GM21786 (cell line): ENCODE data around the gene HLCS.
"Not testable (repeated sequence)": the region's sequence is repeated elsewhere in the genome, so short reads cannot be mapped to it uniquely, and the experiment has no call there.

Experiments used
- ATAC-seq: cut with Tn5 transposase; IDR thresholded peaks from one replicate; pipeline ENCODE4 v1.9.1; 2021; ENCODE audit not compliant: unreplicated experiment

The HLCS gene

GRCh38 chr21:36966066-36966820 is at the start of gene HLCS:
Gene HLCS, minus strand, starts transcription at chr21:36966669. Its CDS starts 31 bp downstream, at chr21:36966638.
- peak; percentile 68 for ATAC-seq

GRCh38 chr21:37009740-37010341 is 43.4 kb upstream of the HLCS start:
- peak; percentile 96 for ATAC-seq

GRCh38 chr21:37008724-37009123 is 42.3 kb upstream of the HLCS start:
- ATAC-seq, result no peak

GRCh38 chr21:37006486-37007291 is 40.2 kb upstream of the HLCS start, which contains the start of gene RIPPLY3:
Gene RIPPLY3, plus strand, starts transcription at chr21:37006702. Its CDS starts 71 bp downstream, at chr21:37006773.
- no peak for ATAC-seq

GRCh38 chr21:37005548-37006485 is 39.3 kb upstream of the HLCS start:
- ATAC-seq, result no peak

- ATAC-seq, result not testable (repeated sequence)
Measured at GRCh38 chr21:37003917-37004316, 37.4 kb upstream of the HLCS start.

GRCh38 chr21:37002851-37003250 is 36.4 kb upstream of the HLCS start:
- ATAC-seq, result not testable (repeated sequence)

- ATAC-seq, result no peak
Measured at GRCh38 chr21:37001441-37001840, 35.0 kb upstream of the HLCS start.

GRCh38 chr21:37000381-37000780 is 33.9 kb upstream of the HLCS start:
- no peak for ATAC-seq

- no peak for ATAC-seq
Measured at GRCh38 chr21:36999131-36999898, 32.8 kb upstream of the HLCS start.

- ATAC-seq, result not testable (repeated sequence)
Measured at GRCh38 chr21:36995285-36995684, 28.8 kb upstream of the HLCS start.

GRCh38 chr21:36994501-36995158 is 28.2 kb upstream of the HLCS start:
- no peak for ATAC-seq

GRCh38 chr21:36992671-36993070 is 26.2 kb upstream of the HLCS start:
- ATAC-seq, result no peak

GRCh38 chr21:36990508-36991205 is 24.2 kb upstream of the HLCS start:
- no peak for ATAC-seq

- ATAC-seq, result peak; percentile 89
Measured at GRCh38 chr21:36989699-36990507, 23.4 kb upstream of the HLCS start.

- ATAC-seq, result not testable (repeated sequence)
Measured at GRCh38 chr21:36989199-36989698, 22.8 kb upstream of the HLCS start.

GRCh38 chr21:36988536-36988935 is 22.1 kb upstream of the HLCS start:
- ATAC-seq, result no peak

- ATAC-seq, result no peak
Measured at GRCh38 chr21:36987845-36988244, 21.4 kb upstream of the HLCS start.
